ENCODE measurements around the gene RANBP2. TPM values are rescaled to one million over a fixed set of nuclear protein-coding genes. Genes with fewer than 3 reads are reported as not detected.

The RANBP2 gene
- total RNA-seq, 4 donors from 2014 or later, result 31.8 to 122 (median 103) TPM

GRCh38 chr2:108787216-108787541, 67.9 kb downstream of the RANBP2 start:
- Histone ChIP-seq H3K27me3 (no peaks in the 10 kb centered on the region), H3K4me1 (no peaks in the 10 kb centered on the region), H3K27ac (peak overlapping the region; percentile 74 to 81), H3K4me3 (peak overlapping the region; percentile 56 to 84), H3K36me3 (no peaks in the 10 kb centered on the region), H3K9me3 (no peaks in the 10 kb centered on the region)
- intact Hi-C loops (cut with DNase I; ENCODE audit: low total_unique reads), result no loop called here
- TF ChIP-seq CTCF (IDR thresholded peaks at IDR 0.05), result no peak
- no peak for TF ChIP-seq POLR2A (IDR thresholded peaks at IDR 0.05)
- no peak for DNase-seq

- Histone ChIP-seq H3K27ac (no peak overlapping the region), H3K4me1 (no peaks in the 10 kb centered on the region), H3K27me3 (no peaks in the 10 kb centered on the region), H3K4me3 (no peak overlapping the region), H3K9me3 (no peaks in the 10 kb centered on the region), H3K36me3 (no peaks in the 10 kb centered on the region)
- no peak for DNase-seq
- TF ChIP-seq POLR2A (IDR thresholded peaks at IDR 0.05) (no peak), CTCF (IDR thresholded peaks at IDR 0.05) (no peak)
- intact Hi-C loops (cut with DNase I; ENCODE audit: low total_unique reads), result no loop called here
These were observed 83.9 kb downstream of the RANBP2 start for GRCh38 chr2:108803045-108803736.

GRCh38 chr2:108805032-108805431, 85.8 kb downstream of the RANBP2 start:
- H3K27me3 ChIP-seq, result no peaks in the 10 kb centered on the region
- H3K9me3 ChIP-seq, result peaks cover 0 to 4% of the 10 kb centered on the region in 2 donors
- DNase-seq, result no peak
- intact Hi-C loops (cut with DNase I; ENCODE audit: low total_unique reads), result no loop called here
- H3K4me1 ChIP-seq, result no peaks in the 10 kb centered on the region
- H3K4me3 ChIP-seq, result no peak overlapping the region
- no peak overlapping the region for H3K27ac ChIP-seq
- H3K36me3 ChIP-seq, result no peaks in the 10 kb centered on the region
- TF ChIP-seq POLR2A (IDR thresholded peaks at IDR 0.05), result no peak
- no peak for TF ChIP-seq CTCF (IDR thresholded peaks at IDR 0.05)

GRCh38 chr2:108805782-108806181, 86.5 kb downstream of the RANBP2 start:
- TF ChIP-seq POLR2A (IDR thresholded peaks at IDR 0.05) (no peak), CTCF (IDR thresholded peaks at IDR 0.05) (no peak)
- Histone ChIP-seq H3K4me1 (no peaks in the 10 kb centered on the region), H3K4me3 (no peak overlapping the region), H3K27me3 (no peaks in the 10 kb centered on the region), H3K36me3 (no peaks in the 10 kb centered on the region), H3K27ac (no peak overlapping the region), H3K9me3 (peaks cover 0 to 5% of the 10 kb centered on the region in 2 donors)
- intact Hi-C loops (cut with DNase I; ENCODE audit: low total_unique reads), result no loop called here
- no peak for DNase-seq

GRCh38 chr2:108806371-108807113, 87.3 kb downstream of the RANBP2 start:
- Histone ChIP-seq H3K36me3 (no peaks in the 10 kb centered on the region), H3K27ac (no peak overlapping the region), H3K9me3 (peaks cover 0 to 5% of the 10 kb centered on the region in 2 donors), H3K4me1 (no peaks in the 10 kb centered on the region), H3K4me3 (no peak overlapping the region), H3K27me3 (no peaks in the 10 kb centered on the region)
- TF ChIP-seq POLR2A (IDR thresholded peaks at IDR 0.05), result no peak
- TF ChIP-seq CTCF (IDR thresholded peaks at IDR 0.05), result no peak
- DNase-seq, result no peak
- intact Hi-C loops (cut with DNase I; ENCODE audit: low total_unique reads), result no loop called here
